T-helper 22 cell (primary cell): ENCODE measurements around the gene NXN.
"Not testable (repeated sequence)": the region's sequence is repeated elsewhere in the genome, so short reads cannot be mapped to it uniquely, and the experiment has no call there.

Experiments
- DNase-seq: peaks from one replicate; pipeline ENCODE4 v3.0.0-alpha.2; 2020; ENCODE audit warnings: low read depth

The NXN gene

DNA sequence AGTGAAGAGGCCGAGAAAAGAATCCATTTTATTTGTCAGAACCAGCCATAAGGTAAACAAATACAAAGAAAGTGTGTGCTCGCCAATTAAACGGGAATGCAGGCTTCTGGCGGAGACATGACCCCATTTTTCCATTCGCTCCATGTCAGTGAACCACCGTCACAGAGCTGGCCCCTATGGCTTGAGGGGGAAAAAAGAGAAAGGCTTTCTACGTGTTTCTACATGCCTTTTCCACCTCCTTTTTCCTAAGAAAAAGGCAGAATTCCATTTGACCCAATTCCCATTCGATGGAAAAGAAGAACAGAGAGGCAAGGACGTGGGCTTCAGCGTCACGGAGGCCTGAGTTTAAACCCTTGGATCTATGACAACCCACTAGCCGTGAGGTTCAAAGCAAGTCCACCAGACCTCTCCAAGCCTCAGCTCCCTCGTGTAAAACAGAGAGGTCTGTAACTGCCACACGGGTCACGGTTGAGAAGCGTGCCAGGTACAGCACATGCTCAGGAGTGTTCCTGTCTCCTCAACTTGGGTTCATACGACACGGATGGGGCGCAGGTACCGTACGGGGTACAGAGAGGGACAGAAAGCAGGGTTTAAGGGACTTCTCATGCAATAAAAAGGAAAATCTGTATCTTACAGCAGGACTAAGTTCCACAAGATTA lies 91.9 kb downstream of the NXN start:
- no peak for DNase-seq

DNA sequence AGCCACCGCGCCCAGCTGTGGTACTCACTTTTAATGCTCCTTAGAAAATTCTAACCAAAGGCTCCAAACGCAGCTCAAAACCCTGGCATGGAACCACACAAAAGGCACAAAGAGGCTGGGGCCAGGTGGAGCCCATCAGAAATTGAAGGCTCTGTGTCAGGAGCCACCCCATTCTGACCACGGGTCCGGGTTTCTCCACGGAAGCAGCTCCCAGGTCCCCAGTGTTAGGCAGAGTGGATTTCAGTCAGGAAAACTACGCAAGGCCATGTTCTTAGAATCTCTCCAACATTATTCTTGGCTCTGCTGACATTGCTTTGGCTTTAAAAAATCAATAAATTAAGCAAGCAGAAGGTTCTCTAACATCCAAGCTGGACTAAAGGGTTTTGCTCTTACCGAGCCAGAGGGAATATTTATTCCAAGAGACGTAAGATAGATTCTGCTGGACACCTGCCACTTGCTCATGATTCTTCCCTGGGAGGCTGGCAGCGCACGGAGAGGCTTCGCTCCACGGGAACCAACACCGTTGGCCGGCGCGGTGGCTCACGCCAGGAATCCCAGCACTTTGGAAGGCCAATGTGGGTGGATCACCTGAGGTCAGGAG lies 93.5 kb downstream of the NXN start:
- no peak for DNase-seq

DNA sequence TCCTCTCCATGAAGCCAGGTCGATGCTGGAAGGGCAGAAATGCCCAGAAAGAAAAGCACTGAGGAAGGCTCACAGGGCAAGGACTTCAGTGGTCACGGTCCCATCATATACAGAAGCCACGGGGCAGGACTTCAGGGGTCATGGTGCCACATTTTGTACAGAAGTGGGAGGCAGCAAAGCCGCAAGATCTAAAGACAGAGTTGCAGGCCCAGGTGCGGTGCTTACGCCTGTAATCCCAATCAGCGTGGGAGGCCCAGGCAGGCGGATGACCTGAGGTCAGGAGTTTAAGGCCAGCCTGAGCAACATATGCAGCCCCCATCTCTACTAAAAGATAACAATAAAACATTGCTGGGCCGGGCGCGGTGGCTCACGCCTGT lies 96.0 kb downstream of the NXN start:
- DNase-seq = no peak

DNA sequence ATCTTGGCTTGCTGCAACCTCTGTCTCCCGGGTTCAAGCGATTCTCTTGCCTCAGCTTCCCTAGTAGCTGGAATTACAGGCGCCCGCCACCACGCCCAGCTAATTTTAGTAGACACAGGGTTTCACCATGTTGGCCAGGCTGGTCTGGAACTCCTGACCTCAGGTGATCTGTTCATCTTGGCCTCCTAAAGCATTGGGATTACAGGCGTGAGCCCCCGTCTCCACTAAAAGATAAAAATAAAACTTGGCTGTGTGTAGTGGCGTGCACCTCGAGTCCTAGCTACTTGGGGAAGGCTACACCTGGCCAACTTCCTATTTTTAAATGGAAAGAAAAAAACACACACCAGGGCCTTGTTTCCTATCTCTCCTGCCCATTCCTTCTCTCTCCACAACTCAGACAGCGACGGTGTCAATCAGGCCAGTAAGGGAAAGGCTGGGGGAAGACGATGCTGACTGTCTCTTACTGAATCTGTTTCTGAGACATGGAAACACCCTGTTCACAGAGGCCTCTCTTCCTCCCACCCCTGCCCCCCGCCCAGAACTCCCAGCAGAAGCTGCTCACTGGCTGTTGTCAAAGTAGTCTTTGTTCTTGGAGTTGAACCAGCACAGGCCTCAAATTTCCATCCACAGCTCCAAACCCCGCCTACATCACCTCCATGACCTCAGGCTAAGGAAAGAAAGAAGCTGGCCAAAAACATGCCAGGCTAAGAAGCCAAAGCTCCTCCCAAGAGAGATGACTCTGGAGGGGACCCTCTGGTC lies 96.6 kb downstream of the NXN start:
- DNase-seq = no peak

DNA sequence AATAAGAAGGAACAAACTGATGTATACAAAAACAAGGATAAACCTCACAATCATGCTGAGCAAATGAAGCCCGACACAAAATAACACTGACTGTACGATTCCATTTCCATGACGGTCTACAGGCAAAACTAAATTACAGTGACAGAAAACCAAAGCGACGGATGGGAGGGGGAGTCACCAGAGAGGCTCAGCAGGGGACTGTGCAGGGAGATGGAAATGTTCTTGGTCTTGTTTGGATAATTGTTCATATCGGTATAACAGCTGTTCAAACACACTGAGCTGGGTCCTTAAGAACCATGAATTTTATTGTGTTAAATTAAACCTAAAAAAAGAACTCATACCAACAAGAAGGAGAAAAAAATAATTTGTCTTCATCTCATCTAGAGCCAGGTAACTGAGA lies 97.8 kb downstream of the NXN start:
- no peak for DNase-seq

DNA sequence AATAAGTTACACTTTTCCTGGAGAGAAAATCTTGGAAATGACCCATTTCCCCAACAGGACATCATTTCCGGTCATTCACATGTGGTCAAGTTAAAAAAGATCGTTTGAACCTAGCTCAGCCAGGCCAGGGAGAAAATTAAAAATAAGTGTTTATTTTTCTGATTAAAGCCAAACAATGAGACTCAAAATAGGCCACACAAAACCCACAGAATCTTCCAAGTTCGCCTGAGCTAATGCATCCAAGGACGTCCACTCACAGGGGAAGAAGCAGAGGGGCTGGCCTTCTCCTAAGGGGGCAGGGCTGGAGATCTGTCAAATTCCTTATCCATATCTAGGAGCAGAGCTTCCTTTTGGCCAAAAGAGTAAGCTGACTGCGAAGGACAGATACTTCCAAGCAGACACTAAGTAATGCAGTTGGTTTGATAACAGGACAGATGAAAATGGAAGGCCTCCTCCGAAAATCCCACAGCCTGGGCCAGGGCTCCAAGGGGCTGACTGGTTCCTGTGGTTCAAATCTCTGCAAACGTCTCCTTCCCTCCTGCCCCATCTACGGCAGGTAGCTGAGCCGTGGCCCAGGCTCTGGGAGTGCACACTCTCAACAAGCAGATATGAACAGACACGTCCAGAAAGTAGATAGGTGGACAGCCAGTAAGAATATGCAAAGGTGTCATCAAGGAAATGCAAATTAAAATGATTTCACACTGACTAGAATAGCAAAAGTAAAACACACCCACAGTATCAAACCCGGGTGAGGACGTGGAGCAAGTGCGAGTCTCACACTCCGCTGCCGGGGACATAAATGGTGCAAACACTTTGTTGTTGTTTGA lies 98.9 kb downstream of the NXN start:
- no peak for DNase-seq

DNA sequence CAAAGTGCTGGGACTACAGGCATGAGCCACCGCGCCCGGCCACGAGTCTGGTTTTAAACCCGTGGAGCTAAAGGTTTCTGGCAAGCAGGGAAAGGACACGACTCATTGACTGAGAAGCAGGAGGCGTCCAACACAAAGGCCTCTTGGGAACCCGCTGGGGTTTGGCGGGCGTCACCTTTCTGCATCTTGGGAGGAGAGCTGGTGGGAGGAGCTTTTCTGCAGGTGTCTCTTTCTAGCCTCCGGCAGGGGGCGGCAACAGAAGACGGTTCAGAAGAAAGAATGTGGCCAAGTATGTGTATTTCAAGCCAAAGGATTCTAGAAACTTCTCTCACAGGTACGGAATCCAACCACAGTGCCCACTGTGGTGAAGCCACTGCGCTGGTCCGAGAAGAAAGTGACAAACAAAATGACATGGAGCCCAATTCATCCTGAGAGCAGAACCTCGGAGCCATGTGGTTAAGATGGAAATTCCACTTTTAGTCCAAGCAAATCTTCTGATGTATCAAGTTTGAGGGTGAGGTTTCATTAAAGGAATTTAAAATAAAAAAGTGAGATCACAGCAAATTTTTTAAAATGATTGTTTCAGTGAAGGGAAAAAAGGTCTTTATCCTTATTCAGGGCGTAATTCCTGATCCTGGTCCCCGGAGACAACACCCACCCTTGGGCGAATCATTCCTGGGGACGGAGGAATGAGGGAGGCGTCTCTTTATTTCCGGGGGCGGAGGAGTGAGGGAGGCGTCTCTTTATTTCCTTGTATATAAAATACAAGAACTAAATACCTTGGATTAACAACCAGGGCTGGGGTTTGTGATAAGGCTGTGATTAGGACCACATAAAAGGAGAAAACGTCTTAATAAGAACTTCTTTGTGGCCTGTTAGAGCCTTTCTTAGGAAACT lies 99.8 kb downstream of the NXN start:
- DNase-seq = peak; percentile 42

DNA sequence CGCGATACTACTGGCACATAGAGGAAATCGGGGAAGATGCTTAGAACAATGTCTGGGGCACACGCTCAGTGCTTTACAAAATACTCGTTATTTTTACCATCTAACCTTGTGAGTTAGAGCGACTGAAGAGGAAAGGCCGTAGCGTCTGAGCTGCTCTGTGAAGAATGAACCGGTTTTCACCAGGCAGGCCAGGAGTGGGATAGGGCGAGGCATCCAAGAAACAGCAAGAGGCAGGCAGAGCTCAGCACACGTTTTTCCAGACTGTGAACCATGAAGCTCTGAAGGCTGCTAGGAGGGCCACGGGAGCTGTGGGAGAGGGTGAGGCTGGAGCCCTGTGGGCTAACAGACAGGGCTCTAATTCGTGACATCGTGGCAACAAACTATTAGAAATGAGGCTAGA lies 101.9 kb downstream of the NXN start:
- DNase-seq = no peak

DNA sequence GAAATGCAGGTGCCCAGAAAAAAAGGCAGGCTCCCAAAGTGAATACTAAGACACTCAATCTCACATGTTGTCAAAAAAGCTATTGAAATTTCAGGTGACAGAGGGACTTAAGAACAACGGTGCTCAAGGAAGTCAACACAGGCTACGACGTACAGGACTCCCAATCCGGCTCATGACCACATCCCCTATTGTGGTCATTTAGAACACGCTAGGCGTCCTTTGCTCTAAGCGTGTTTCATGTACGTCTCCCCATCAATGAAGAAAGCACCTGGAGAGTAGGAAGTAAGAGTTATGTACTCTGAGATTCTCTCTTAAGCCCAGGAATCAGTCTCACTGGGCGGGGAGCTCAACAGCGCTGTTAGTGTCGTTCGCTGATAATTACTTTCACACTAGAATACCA lies 103.3 kb downstream of the NXN start:
- DNase-seq = no peak

DNA sequence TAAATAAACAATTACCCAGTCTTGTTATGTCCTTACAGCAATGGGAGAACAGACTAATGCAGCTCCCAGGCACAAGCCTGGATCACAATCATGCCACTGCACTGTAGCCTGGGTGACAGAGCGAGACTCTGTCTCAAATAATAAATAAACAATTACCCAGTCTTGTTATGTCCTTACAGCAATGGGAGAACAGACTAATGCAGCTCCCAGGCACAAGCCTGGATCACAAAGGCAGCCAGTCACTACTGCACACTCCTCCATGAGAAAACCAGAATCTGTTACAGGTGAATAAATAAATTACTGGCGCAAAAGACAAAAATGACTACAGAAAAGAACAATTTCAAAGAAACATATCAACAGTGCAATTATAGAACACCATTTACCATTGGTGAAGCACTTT lies 105.0 kb downstream of the NXN start:
- DNase-seq = not testable (repeated sequence)

DNA sequence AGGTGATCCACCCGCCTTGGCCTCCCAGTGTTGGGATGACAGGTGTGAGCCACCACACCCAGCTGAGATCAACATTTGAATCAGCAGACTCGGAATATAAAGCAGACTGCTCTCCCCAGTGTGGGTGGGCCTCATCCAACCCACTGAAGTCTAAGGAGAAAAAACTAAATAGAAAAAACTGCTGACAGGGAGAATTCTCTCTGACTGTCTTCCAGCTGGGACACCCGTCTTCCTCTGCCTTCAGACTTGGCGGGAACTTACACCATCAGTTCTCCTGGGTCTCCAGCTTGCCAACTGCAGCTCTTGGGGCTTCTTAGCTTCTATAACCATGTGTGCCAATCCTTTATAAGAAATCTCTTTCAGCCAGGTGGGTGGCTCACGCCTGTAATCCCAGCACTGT lies 106.7 kb downstream of the NXN start:
- no peak for DNase-seq

DNA sequence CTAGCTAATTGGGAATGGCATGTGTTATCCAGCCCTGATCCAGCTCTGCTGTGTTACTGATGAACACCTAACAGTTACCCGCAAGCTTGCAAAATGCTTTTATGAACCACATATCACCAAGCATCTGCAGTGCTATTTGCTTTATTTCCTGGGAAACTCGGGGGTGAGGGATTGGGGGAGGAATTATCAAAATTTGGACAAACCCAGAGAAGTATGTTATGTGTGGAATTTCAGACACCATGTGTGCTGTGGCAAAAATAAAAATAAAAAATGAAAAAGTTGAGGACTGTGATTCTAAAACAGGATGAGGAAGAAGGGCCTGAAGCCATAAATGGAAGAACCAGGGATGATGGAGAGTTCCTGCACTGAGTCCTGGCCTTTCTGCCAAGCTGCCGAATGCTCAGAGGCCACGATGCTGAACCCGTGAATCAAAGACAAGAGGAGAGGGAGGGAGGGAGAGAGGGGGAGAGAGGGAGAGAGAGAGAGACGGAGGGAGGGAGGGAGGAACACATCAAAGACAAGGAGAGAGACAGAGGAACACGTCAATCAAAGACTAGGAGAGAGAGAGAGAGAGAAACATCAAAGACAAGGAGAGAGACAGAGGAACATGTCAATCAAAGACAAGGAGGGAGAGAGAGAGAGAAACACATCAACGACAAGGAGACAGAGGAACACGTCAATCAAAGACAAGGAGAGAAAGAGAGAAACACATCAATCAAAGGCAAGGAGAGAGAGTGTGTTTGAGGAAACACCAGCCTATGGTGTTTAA lies 107.6 kb downstream of the NXN start:
- DNase-seq = no peak

DNA sequence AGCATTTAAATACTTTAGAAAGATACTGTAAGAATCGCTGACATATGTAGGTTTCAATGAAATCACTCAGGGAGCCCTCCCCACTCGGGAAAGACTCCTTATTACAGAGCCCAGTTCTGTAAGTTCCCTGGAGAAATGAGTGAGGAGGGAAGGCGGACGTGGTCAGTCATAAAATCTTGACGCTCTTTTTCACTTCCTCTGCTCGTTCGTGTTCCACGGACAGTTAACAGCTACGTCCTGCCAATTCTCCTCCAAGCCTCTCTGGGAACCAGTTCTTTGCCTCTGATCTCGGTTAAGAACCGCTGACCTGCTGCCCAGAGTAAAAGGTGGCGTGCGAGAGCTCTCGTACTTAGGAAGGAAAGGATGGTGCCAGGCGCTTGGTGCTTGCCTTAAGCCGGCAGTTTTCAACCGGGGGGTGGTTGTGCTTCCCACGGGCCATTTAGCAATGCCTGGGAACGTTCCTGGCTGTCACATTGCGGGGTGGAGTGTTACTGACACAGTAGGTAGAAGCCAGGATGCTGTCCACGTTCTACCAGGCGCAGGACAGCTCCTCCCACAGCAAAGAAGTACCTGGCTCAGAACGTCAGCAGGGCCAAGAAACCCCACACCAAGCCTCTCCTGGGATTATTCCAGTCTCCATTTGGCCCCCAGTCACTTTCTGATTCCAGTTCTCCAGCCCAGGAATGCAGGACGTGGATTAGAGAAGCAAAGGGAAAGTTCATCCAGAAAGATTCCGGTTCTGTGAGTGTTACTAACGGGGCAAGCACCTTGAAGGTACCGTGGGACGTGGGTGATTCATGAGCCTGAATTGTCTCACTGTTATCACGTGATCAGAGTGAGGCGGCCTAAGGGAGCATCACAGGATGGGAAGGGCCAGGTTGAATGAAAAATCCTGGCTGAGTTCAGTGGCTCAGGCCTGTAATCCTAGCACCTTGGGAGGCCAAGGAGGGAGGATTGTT lies 109.7 kb downstream of the NXN start:
- DNase-seq = no peak

DNA sequence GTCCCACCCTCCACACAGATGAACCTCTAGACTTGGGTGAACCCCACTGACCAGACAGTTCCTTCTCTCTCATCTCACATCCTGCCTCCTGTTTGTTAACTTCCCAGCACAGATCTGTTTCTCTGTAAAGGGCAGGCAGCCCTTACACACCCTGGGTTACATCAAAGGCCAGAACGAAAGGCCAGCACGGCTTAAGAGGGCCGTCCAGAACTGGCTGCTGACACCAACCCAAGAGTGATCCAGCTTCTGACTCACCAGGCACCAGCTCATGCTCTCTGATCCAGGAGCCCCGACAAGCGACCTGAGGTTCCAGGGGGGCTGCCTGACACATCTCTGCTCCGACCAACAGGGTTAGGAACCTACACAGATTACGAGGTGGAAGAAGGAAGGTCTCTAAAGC lies 110.5 kb downstream of the NXN start:
- DNase-seq = no peak

DNA sequence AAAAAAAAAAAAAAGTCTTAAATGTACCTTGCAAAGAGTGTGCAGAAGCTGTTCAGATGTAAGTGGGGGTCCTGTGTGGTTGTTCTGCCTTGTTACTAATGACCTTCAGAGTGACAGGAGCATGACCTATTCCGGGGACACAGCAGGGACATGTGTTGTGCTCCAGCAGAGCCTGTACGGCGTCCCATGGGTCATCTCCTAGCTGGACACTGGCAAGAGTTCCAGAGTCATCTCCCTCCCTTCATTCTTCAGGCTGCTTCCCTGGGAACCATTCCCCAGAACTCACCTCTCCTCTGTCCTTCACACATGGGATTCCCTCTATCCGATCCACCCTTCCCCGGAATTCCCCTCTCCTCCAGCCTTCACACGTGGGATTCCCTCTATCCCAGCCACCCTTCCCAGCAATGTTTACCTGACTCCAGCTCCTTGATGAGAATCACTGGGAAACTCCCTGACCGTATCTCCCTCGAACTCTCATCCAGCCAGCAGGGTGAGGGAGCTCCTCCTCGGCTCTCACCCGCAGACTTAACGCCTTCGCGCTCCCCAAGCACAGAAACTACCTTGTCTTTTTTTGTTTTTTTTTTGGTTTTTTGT lies 111.6 kb downstream of the NXN start:
- DNase-seq = no peak

DNA sequence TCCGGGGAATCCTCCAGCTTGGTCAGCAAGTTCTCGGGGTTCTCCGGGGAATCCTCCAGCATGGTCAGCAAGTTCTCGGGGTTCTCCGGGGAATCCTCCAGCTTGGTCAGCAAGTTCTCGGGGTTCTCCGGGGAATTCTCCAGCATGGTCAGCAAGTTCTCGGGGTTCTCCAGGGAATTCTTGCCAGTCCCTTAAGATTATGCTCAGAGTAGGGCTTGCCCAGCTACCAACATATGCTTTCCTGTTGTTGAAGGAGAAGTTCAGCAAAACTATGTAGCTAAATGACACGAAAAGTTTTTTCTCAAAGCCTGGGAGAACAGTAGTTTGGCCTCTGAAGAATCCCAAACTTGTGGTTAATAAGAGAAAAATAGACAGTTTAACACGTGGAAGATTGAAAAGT lies 112.3 kb downstream of the NXN start:
- DNase-seq = not testable (repeated sequence)

DNA sequence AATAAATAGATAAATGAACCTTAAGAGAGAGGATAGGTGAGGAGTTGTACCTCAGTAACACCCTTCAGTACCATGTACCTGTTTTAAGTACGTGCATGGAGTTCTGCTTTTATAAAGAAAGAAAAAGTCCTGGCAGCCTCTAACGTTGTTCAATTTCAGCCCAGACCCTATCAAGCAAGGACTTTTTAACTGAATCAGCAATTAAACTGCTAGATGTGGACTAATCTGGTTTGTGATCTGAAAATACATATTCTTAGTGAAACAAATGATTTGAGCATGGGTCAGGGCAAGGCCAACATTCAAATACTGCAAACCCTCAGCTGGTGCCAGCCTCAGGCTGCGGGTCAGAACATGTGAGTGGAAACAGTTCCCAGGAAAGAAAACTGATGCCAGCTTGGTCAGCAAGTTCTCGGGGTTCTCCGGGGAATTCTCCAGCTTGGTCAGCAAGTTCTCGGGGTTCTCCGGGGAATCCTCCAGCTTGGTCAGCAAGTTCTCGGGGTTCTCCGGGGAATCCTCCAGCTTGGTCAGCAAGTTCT lies 112.9 kb downstream of the NXN start:
- DNase-seq = no peak

DNA sequence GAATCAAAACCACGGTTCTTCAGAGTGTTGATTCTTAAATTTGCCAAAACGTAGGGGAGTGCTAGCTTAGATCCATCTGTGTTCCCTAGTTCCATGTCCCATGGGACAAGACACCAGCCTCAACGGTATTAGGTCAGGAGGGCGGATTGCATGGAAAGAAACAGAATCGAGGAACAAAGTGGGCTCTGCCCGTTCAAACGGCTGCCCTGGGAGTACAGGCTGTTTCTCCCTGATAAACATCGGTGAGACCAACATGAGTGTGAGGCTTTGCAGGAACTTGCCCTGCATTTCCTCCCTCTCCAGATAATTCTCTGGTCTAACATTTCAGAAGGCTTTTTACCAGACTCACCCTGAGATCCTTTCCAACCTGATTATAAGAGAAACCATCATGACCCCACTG lies 115.3 kb downstream of the NXN start:
- no peak for DNase-seq

DNA sequence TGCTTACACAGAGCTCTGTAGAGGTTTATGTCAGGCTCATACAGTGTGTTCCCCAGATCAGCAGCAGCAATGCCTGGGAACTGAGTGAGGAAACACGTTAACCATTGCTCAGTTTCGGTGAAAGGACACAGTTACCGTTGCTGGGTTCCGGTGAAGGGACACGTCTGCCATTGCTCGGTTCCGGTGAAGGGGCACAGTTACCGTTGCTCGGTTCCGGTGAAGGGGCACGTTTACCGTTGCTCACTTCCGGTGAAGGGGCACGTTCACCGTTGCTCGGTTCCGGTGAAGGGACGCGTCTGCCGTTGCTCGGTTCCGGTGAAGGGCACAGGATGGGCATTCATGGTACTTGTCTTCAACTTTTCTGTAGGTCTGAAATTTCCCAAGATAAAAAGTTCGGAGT lies 115.7 kb downstream of the NXN start:
- DNase-seq = no peak
